H1 (cell line): Measurements from ENCODE around the gene RNF224.

Source experiments
- EZH2 ChIP-seq: fragments of 200-600 bp; sonication (generic); IDR thresholded peaks from 2 replicates; pipeline ENCODE4 v1.7.1; 2012; ENCODE audit warnings: low read depth, mild to moderate bottlenecking, moderate library complexity, low read length, inconsistent platforms; ENCODE audit not compliant: severe bottlenecking
- TCF12 ChIP-seq: IDR thresholded peaks from 2 replicates; pipeline ENCODE4 v1.6.1; 2011; ENCODE audit warnings: low read depth, mild to moderate bottlenecking, low read length
- TF ChIP-seq, protein P1 (sequence below): IDR thresholded peaks from 2 replicates; pipeline ENCODE4 v1.6.1; 2012; ENCODE audit warnings: inconsistent platforms

DNA sequence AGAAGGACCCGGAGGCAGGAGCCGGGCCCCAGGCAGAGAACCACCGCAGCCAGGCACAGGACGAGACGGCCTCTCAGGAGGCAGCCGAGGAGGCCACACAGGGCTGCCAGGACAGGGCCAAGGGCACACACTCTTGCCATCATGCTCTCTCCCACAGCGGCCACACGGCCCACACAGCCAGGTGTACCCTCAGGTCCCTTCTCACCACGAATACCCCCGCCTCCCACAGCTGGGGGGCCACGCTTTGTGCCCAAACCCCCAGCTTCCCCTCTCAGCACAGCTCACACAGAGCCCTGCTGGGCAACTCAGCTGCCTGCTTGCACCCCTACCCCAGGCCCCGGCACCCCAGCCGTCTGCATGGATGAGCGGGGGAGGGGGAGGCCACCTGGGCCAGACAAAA lies 33.5 kb upstream of the RNF224 start:
- TF ChIP-seq EZH2 (no peak), TCF12 (no peak)
- TF ChIP-seq, protein P1, sequence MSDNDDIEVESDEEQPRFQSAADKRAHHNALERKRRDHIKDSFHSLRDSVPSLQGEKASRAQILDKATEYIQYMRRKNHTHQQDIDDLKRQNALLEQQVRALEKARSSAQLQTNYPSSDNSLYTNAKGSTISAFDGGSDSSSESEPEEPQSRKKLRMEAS: no peak
